Left ventricle myocardium inferior (tissue), 1 donor: ENCODE results near the gene WDFY1. TPM values are rescaled to one million over a fixed set of nuclear protein-coding genes. Genes with fewer than 3 reads are reported as not detected.

ENCODE experiments used
- DNase-seq: peaks from one replicate; pipeline ENCODE4 v3.0.0-alpha.2; 2020
- H3K27ac ChIP-seq: fragments of 200-600 bp; replicated peaks from 2 replicates; pipeline ENCODE4 v1.8.0; 2021
- H3K27me3 ChIP-seq: fragments of 200-600 bp; 2 replicates; pipeline ENCODE4 v1.8.0; 2021; ENCODE audit warnings: low read depth
- H3K36me3 ChIP-seq: fragments of 200-600 bp; 2 replicates; pipeline ENCODE4 v1.8.0; 2021
- H3K4me1 ChIP-seq: fragments of 200-600 bp; 2 replicates; pipeline ENCODE4 v1.8.0; 2021
- H3K4me3 ChIP-seq: fragments of 200-600 bp; 2 replicates; pipeline ENCODE4 v1.8.0; 2021; ENCODE audit warnings: mild to moderate bottlenecking, moderate library complexity
- H3K9me3 ChIP-seq: fragments of 200-600 bp; replicated peaks from 2 replicates; pipeline ENCODE4 v1.8.0; 2021
- CTCF ChIP-seq: fragments of 200-600 bp; IDR thresholded peaks from 2 replicates; pipeline ENCODE4 v1.8.0; 2021; ENCODE audit warnings: antibody characterized with exemption, mild to moderate bottlenecking, borderline replicate concordance
- intact Hi-C: fragments of 100-400 bp; cut with micrococcal nuclease; formaldehyde crosslinking; loops from one replicate; pipeline ENCODE4 v1.11.0; 2022
- total RNA-seq: library from RNA; stranded (reverse); fragmentation: NEBNext Ultra II Directional; extraction: Animal tissue kit (Norgen Biotek cat#: 25700); gene quantifications from one replicate; pipeline ENCODE4 v1.2.1, GENCODE V29; 2021
- donor health status: DM: no; HTN: yes; CAD: no; lungs with severe emphysema.

WDFY1 gene
- total RNA-seq, 1 donor from 2014 or later, result 12.6 TPM

DNA sequence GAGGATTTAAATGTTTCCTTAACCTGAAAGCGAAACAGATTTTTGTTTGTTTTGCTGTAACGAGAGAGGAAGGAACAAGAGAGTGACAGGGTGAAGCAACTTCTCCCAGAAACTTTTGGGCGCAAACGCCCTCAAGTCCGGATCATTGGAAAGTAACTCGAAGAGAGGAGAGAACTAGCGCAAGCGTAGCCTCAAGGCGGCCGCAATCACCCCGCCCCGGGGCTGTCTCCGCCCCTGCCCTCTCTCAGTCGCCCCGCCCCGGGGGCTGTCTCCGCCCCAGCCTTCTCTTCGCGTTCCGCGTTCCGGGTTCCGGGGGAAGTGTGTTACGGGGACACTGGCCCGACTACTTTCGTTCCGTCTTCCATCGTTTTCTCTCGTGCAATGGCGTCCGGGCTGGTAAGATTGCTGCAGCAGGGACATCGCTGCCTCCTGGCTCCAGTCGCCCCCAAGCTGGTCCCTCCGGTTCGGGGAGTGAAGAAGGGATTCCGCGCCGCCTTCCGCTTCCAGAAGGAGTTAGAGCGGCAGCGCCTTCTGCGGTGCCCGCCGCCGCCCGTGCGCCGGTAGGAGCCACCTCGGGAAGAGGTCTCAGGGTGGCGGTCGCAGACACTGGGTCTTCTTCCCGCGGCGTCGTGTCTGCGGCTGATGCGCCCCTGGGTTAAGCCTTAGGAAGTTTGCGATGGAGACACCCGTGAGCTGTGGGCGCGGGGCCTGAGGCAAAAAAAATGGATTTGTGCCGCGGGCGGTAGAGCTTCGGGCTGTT, 12.1 kb upstream of the WDFY1 start, which contains the start of gene MRPL44:
MRPL44 (plus strand) TSS at position 372 of the 760 bp plus-strand sequence; CDS start at position 382, 10 bp downstream.
- Histone ChIP-seq H3K4me3 (peak within 1 kb of the TSS; percentile 94), H3K36me3 (peaks cover 7% of the 10 kb centered on the region), H3K27me3 (no peaks in the 10 kb centered on the region), H3K9me3 (no peaks in the 10 kb centered on the region), H3K4me1 (peaks cover 57% of the 10 kb centered on the region), H3K27ac (peak within 1 kb of the TSS; percentile 89)
- TF ChIP-seq CTCF, result peak; percentile 16
- peak; percentile 97 for DNase-seq
- intact Hi-C loops, result no loop called here

DNA sequence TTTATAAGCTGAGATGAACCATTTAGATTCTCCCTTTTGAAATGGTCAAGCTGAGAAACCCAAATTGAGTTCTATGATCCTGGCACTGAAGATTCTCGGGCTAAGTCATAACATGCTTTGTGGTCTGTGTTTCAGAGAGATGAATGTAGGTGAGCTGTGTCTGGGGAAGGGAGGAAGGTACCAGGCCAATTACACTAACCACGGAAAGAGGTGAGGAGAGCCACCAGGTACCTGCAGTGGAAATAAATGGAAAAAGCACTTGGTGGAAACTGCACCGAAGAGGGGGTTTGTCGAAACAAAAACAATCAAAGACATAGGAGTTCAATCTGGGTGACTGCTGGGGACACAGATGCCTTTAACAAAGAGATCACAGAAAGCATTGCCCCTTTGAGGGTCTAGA, 11.2 kb upstream of the WDFY1 start:
- intact Hi-C loops, result no loop called here
- peaks cover 48% of the 10 kb centered on the region for H3K4me1 ChIP-seq
- H3K36me3 ChIP-seq, result peaks cover 7% of the 10 kb centered on the region
- no peaks in the 10 kb centered on the region for H3K27me3 ChIP-seq
- H3K4me3 ChIP-seq, result peak overlapping the region; percentile 94
- no peak for DNase-seq
- peak overlapping the region; percentile 89 for H3K27ac ChIP-seq
- H3K9me3 ChIP-seq, result no peaks in the 10 kb centered on the region
- no peak for TF ChIP-seq CTCF

- H3K27me3 ChIP-seq, result no peaks in the 10 kb centered on the region
- no peak overlapping the region for H3K27ac ChIP-seq
- H3K4me1 ChIP-seq, result peaks cover 29% of the 10 kb centered on the region
- H3K36me3 ChIP-seq, result no peaks in the 10 kb centered on the region
- no peak overlapping the region for H3K4me3 ChIP-seq
- intact Hi-C loops, result no loop called here
- no peak for DNase-seq
- H3K9me3 ChIP-seq, result no peaks in the 10 kb centered on the region
- no peak for TF ChIP-seq CTCF
These were observed 9.3 kb upstream of the WDFY1 start for GRCh38 chr2:223954401-223954800.

- Histone ChIP-seq H3K36me3 (no peaks in the 10 kb centered on the region), H3K27me3 (no peaks in the 10 kb centered on the region), H3K4me1 (peaks cover 9% of the 10 kb centered on the region), H3K27ac (no peak overlapping the region), H3K4me3 (no peak overlapping the region), H3K9me3 (no peaks in the 10 kb centered on the region)
- DNase-seq, result no peak
- intact Hi-C loops, result no loop called here
- no peak for TF ChIP-seq CTCF
These were observed 7.3 kb upstream of the WDFY1 start for GRCh38 chr2:223952280-223952968.

DNA sequence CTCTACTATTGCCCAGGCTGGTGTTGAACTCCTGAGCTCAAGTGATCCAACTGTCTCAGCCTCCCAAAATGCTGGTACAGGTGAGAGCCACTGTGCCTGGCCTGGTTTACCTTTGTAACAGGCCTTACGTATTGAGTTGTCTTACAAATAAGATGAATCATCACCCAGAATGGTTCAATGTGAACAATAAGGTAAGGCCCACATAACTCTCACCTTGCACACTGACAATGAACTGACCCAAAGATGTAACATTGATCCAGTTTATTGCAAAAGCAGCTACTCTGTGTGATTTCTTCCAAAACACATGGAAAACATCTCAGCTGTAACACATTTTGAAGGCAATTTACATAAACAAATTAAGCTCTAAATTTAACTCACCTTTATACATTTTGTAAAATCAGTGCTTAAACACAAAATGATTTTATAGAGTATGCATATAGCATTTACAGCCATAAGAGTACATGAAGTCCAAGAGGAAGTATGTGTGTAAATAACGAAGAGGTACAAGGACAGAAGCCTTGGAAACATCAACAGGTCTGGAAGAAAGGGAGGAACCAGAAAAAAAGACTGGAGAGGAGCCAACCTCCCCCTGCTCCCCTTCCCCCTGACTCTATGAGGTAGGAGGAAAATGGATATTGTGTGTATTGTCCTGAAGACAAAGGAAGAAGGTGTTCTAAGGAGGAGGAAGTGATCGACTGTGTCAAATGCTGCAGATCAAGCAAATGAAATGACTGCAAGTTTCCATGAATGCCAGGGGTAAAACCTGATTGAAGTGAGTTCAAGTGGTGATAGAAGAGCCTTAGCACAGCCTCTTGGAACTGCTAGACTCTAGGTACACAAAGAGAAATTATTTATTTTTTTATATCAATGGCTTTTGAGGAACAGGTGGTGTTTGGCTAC, 5.6 kb upstream of the WDFY1 start:
- no peak for TF ChIP-seq CTCF
- H3K4me1 ChIP-seq, result peaks cover 4% of the 10 kb centered on the region
- H3K36me3 ChIP-seq, result no peaks in the 10 kb centered on the region
- no peak for DNase-seq
- intact Hi-C loops, result no loop called here
- H3K9me3 ChIP-seq, result no peaks in the 10 kb centered on the region
- no peak overlapping the region for H3K4me3 ChIP-seq
- no peaks in the 10 kb centered on the region for H3K27me3 ChIP-seq
- H3K27ac ChIP-seq, result no peak overlapping the region
